HepG2 (cell line): Measurements from ENCODE around the gene FRAS1. TPM values are rescaled to one million over a fixed set of nuclear protein-coding genes. Genes with fewer than 3 reads are reported as not detected.

ENCODE experiments used
- ATAC-seq: fragments of 200-7000 bp; cut with Tn5 transposase; 3 replicates; pipeline ENCODE4 v1.9.1; 2020; ENCODE audit warnings: mild to moderate bottlenecking, moderate library complexity
- BruUV-seq: library from RNA; stranded (reverse); fragments of 400-500 nt; replicated peaks from 2 replicates; lab custom pipeline; 2021; lab: Mats Ljungman, UMichigan
- CTCF ChIA-PET: fragments of 300-600 bp; formaldehyde crosslinking; extraction: SDS; loops from one replicate; lab custom pipeline; 2021; ENCODE audit warnings: low total read pairs, inconsistent platforms, low intra/inter-chr PET ratio; lab: Yijun Ruan, JAX
- POLR2A ChIA-PET: fragments of 350-600 bp; sonication (Branson Sonifier 250); formaldehyde crosslinking; loops from one replicate; lab custom pipeline; 2020; ENCODE audit warnings: antibody characterized with exemption, inconsistent platforms; lab: Yijun Ruan, JAX
- DNase-seq: peaks from one replicate; pipeline ENCODE4 v3.0.0-alpha.2; 2015; ENCODE audit warnings: low spot score
- FAIRE-seq: peaks from 3 replicates; lab custom pipeline; 2011; peaks lifted over from hg19 to GRCh38; lab: Jason Lieb, UNC
- H2AFZ ChIP-seq: one replicate; pipeline ENCODE4 v1.6.1; 2011; ENCODE audit warnings: low read length, inconsistent platforms
- H3K27ac ChIP-seq: fragments of 300-600 bp; 3 replicates; pipeline ENCODE4 v1.8.0; 2011; ENCODE audit warnings: mixed run types, mild to moderate bottlenecking, mixed read lengths, low read length, inconsistent platforms; ENCODE audit not compliant: insufficient read depth; ENCODE audit errors: extremely low read length
- H3K27me3 ChIP-seq, 2 experiments: fragments of 200-600 bp in 1 of 2; 2 replicates in 1 of 2; 3 replicates in 1 of 2; pipeline versions ENCODE4 v1.6.0 to v1.8.0; 2011; ENCODE audit warnings: low read length in 2 of 2, mild to moderate bottlenecking in 2 of 2, moderate library complexity in 2 of 2, inconsistent platforms in 1 of 2; ENCODE audit not compliant: insufficient read depth in 2 of 2, control insufficient read depth in 1 of 2
- H3K36me3 ChIP-seq, 2 experiments: fragments of 200-600 bp in 1 of 2; replicated peaks in 1 of 2; 2 replicates in 1 of 2; 3 replicates in 1 of 2; pipeline versions ENCODE4 v1.5.1 to v1.8.0; 2011; ENCODE audit warnings: low read length in 2 of 2, inconsistent platforms in 1 of 2; ENCODE audit not compliant: insufficient read depth in 2 of 2, control insufficient read depth in 1 of 2
- H3K4me1 ChIP-seq: 2 replicates; pipeline ENCODE4 v1.5.1; 2012; ENCODE audit warnings: low read length, inconsistent platforms; ENCODE audit not compliant: insufficient read depth
- H3K4me2 ChIP-seq: 2 replicates; pipeline ENCODE4 v1.6.0; 2011; ENCODE audit warnings: low read depth, low read length, inconsistent platforms
- H3K4me3 ChIP-seq, 3 experiments: fragments of 200-600 bp in 1 of 3; sonication (generic), shearing (Covaris generic) in 1 of 3; replicated peaks in 1 of 3; 2 replicates each; pipeline ENCODE4 v1.5.1; 2011 to 2016; ENCODE audit warnings: low read length in 3 of 3, inconsistent platforms in 2 of 3, low read depth in 2 of 3, mild to moderate bottlenecking in 2 of 3, control low read depth in 1 of 3, mixed read lengths in 1 of 3; ENCODE audit not compliant: insufficient read depth in 1 of 3
- H3K79me2 ChIP-seq: one replicate; pipeline ENCODE4 v1.6.1; 2011; ENCODE audit warnings: low read length, inconsistent platforms; ENCODE audit not compliant: insufficient read depth
- H3K9ac ChIP-seq: 2 replicates; pipeline ENCODE4 v1.6.0; 2011; ENCODE audit warnings: mild to moderate bottlenecking, low read depth, low read length, inconsistent platforms; ENCODE audit not compliant: insufficient read depth
- H3K9me3 ChIP-seq: 2 replicates; pipeline ENCODE4 v1.5.1; 2012; ENCODE audit warnings: mild to moderate bottlenecking, low read length
- H4K20me1 ChIP-seq: 2 replicates; pipeline ENCODE4 v1.6.0; 2011; ENCODE audit warnings: inconsistent platforms, mild to moderate bottlenecking, low read length, moderate library complexity; ENCODE audit not compliant: insufficient read depth
- ATF2 ChIP-seq: sonication (generic); formaldehyde crosslinking; IDR thresholded peaks from 2 replicates; pipeline ENCODE4 v1.4.0; 2020; ENCODE audit warnings: missing genetic modification reagents
- CENPX ChIP-seq: sonication (generic); formaldehyde crosslinking; IDR thresholded peaks from 2 replicates; pipeline ENCODE4 v1.9.0; 2021; ENCODE audit warnings: mild to moderate bottlenecking, missing genetic modification reagents, moderate library complexity
- ELF1 ChIP-seq: sonication (generic); formaldehyde crosslinking; IDR thresholded peaks from 2 replicates; pipeline ENCODE4 v1.4.0; 2020; ENCODE audit warnings: missing genetic modification reagents
- ETS1 ChIP-seq: sonication (generic); formaldehyde crosslinking; IDR thresholded peaks from 2 replicates; pipeline ENCODE4 v1.4.0; 2020; ENCODE audit warnings: missing genetic modification reagents
- KAT8 ChIP-seq: IDR thresholded peaks from 2 replicates; pipeline ENCODE4 v1.6.1; 2016; ENCODE audit warnings: missing genetic modification reagents, missing compliant biosample characterization
- NAIF1 ChIP-seq: sonication (generic); formaldehyde crosslinking; IDR thresholded peaks from 2 replicates; pipeline ENCODE4 v1.5.0; 2020; ENCODE audit warnings: mild to moderate bottlenecking, missing genetic modification reagents, borderline replicate concordance
- NR2F1 ChIP-seq, 2 experiments: fragments of 450-650 bp in 1 of 2; formaldehyde crosslinking in 1 of 2; IDR thresholded peaks; 2 replicates each; pipeline versions ENCODE4 v1.5.0 to v1.6.1; 2016 to 2020; ENCODE audit warnings: mild to moderate bottlenecking in 1 of 2, missing compliant biosample characterization in 1 of 2, missing genetic modification reagents in 1 of 2, moderate library complexity in 1 of 2
- PREB ChIP-seq: sonication (generic); formaldehyde crosslinking; IDR thresholded peaks from 2 replicates; pipeline ENCODE4 v1.4.0; 2020; ENCODE audit warnings: missing genetic modification reagents
- RFXANK ChIP-seq: IDR thresholded peaks from 2 replicates; pipeline ENCODE4 v1.6.1; 2016
- SNAI1 ChIP-seq: sonication (generic); formaldehyde crosslinking; IDR thresholded peaks from 2 replicates; pipeline ENCODE4 v1.5.0; 2020; ENCODE audit warnings: mild to moderate bottlenecking, missing genetic modification reagents, borderline replicate concordance
- ZHX2 ChIP-seq, 2 experiments: sonication (generic) in 1 of 2; formaldehyde crosslinking in 1 of 2; IDR thresholded peaks; 2 replicates each; pipeline versions ENCODE4 v1.6.1 to v1.9.0; 2014 to 2022; ENCODE audit warnings: antibody characterized with exemption in 1 of 2, borderline replicate concordance in 1 of 2, inconsistent platforms in 1 of 2, low read depth in 1 of 2, missing genetic modification reagents in 1 of 2
- ZNF24 ChIP-seq: fragments of 450-650 bp; IDR thresholded peaks from 2 replicates; pipeline ENCODE4 v1.6.1; 2017; ENCODE audit warnings: antibody characterized with exemption, mild to moderate bottlenecking
- ZNF549 ChIP-seq: sonication (generic); formaldehyde crosslinking; IDR thresholded peaks from 2 replicates; pipeline ENCODE4 v1.5.0; 2020; ENCODE audit warnings: missing genetic modification reagents
- ZNF570 ChIP-seq: sonication (generic); formaldehyde crosslinking; IDR thresholded peaks from 2 replicates; pipeline ENCODE4 v1.4.0; 2020; ENCODE audit warnings: mild to moderate bottlenecking, missing genetic modification reagents, borderline replicate concordance
- WGBS: methylation state at CpG from one replicate; pipeline ENCODE4 v1.1.6; 2017; ENCODE audit warnings: low lambda C conversion rate; 5-methylcytosine and 5-hydroxymethylcytosine counted together
- in situ Hi-C: cut with HindIII; loops from 2 replicates; pipeline ENCODE4 v1.10.0; 2017; ENCODE audit warnings: low pct_unique_long_range_greater_than_20kb; ENCODE audit not compliant: extremely low pct_ligation_motif_present
- intact Hi-C: fragments of 100-400 bp; cut with micrococcal nuclease; formaldehyde crosslinking; loops from one replicate; pipeline ENCODE4 v1.10.0; 2022; ENCODE audit not compliant: unreplicated experiment
- polyA plus RNA-seq, 8 experiments: library from polyadenylated mRNA; depleted of rRNA in 3 of 8; stranded (reverse) in 7 of 8; unstranded in 1 of 8; fragments of >200 nt; fragmentation: Illumina TruSeq in 4 of 8; extraction: Trizol in 4 of 8; gene quantifications; 2 replicates each; pipeline versions ENCODE4 v1.2.1 to v1.2.3, GENCODE V29; 2011 to 2016; ENCODE audit warnings: low read depth in 4 of 8, missing spikeins in 1 of 8, mixed read lengths in 1 of 8; ENCODE audit not compliant: insufficient read depth in 1 of 8
- total RNA-seq, 5 experiments: library from RNA; depleted of rRNA; stranded (reverse); fragments of >200 nt; fragmentation: Illumina TruSeq; extraction: Trizol; gene quantifications; 2 replicates each; pipeline ENCODE4 v1.2.3, GENCODE V29; 2016; ENCODE audit warnings: low read depth in 1 of 5

Gene FRAS1
- total and polyA plus RNA-seq, 2 of the 13 experiments (the other 11 are each of a cell fraction or from before 2014, with no cell fraction given), result 22.5 to 31.6 TPM

- in situ Hi-C loops (no loop called here), intact Hi-C loops (no loop called here)
- ChIA-PET POLR2A (no interaction called here), CTCF (no interaction called here)
- H3K9me3 ChIP-seq, result no peaks in the 10 kb centered on the region
- no peaks in the 10 kb centered on the region for H3K27me3 ChIP-seq
- FAIRE-seq (no peak), ATAC-seq (no peak)
- H3K9ac ChIP-seq, result no peak overlapping the region
- peaks cover 8 to 43% of the 10 kb centered on the region in 2 experiments for H3K36me3 ChIP-seq
- H3K79me2 ChIP-seq, result peaks cover 23% of the 10 kb centered on the region
- BruUV-seq, result no TSS peak
- peaks cover 25% of the 10 kb centered on the region for H3K4me1 ChIP-seq
- H2AFZ ChIP-seq, result no peak overlapping the region
- no peak overlapping the region for H3K4me3 ChIP-seq
- TF ChIP-seq ZHX2 (IDR thresholded peaks at IDR 0.05; ENCODE audit: low read depth), result no peak
- TF ChIP-seq ZHX2 (CRISPR knock-in tag; IDR thresholded peaks at IDR 0.05; ENCODE audit: borderline replicate concordance), result no peak
- no peak for TF ChIP-seq ZNF24
- no peak for TF ChIP-seq PREB (CRISPR knock-in tag)
- TF ChIP-seq KAT8 (CRISPR knock-in tag), result no peak
- TF ChIP-seq RFXANK (CRISPR knock-in tag), result no peak
- no peak for TF ChIP-seq ZNF549 (CRISPR knock-in tag)
- TF ChIP-seq NAIF1 (CRISPR knock-in tag), result no peak
- no peak for TF ChIP-seq ETS1 (CRISPR knock-in tag)
- no peak for TF ChIP-seq ELF1 (CRISPR knock-in tag)
- TF ChIP-seq CENPX (CRISPR knock-in tag), result no peak
- TF ChIP-seq NR2F1 (CRISPR knock-in tag; IDR thresholded peaks at IDR 0.05), result no peak
- no peak for TF ChIP-seq SNAI1 (CRISPR knock-in tag)
- no peak for TF ChIP-seq ZNF570 (CRISPR knock-in tag)
- no peak for TF ChIP-seq ATF2 (CRISPR knock-in tag)
- TF ChIP-seq, all 625 proteins: peak for 0
- no peak overlapping the region for H3K27ac ChIP-seq
- no peaks in the 10 kb centered on the region for H4K20me1 ChIP-seq
- 98% methylated on average over 3 of the region's 3 CpGs for WGBS
- no peak for DNase-seq
- H3K4me2 ChIP-seq, result no peak overlapping the region
These were observed 12.7 kb downstream of the FRAS1 start for GRCh38 chr4:78069859-78070258.
